Measurements from ENCODE around the gene POLR2C.

The POLR2C gene

GRCh38 chr16:57519796-57520360, 57.4 kb downstream of the POLR2C start:
- TF ChIP-seq, protein P1, sequence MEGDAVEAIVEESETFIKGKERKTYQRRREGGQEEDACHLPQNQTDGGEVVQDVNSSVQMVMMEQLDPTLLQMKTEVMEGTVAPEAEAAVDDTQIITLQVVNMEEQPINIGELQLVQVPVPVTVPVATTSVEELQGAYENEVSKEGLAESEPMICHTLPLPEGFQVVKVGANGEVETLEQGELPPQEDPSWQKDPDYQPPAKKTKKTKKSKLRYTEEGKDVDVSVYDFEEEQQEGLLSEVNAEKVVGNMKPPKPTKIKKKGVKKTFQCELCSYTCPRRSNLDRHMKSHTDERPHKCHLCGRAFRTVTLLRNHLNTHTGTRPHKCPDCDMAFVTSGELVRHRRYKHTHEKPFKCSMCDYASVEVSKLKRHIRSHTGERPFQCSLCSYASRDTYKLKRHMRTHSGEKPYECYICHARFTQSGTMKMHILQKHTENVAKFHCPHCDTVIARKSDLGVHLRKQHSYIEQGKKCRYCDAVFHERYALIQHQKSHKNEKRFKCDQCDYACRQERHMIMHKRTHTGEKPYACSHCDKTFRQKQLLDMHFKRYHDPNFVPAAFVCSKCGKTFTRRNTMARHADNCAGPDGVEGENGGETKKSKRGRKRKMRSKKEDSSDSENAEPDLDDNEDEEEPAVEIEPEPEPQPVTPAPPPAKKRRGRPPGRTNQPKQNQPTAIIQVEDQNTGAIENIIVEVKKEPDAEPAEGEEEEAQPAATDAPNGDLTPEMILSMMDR (IDR thresholded peaks at IDR 0.05; ENCODE audit: insufficient read depth, low read length, poor library complexity, severe bottlenecking), result peak; percentile 99
- H3K4me3 ChIP-seq (replicated peaks; ENCODE audit: low read depth, low read length), result no peak overlapping the region
- peak; percentile 59 for DNase-seq (ENCODE audit: extremely low read depth, insufficient read length)
- no peaks in the 10 kb centered on the region for H3K27me3 ChIP-seq (replicated peaks; ENCODE audit: control insufficient read depth, insufficient read depth, low read length)
- H3K36me3 ChIP-seq (ENCODE audit: control insufficient read depth, insufficient read depth, low read length), result peaks cover 16% of the 10 kb centered on the region
